Panc1 (cell line): ENCODE measurements around the gene ZFAND6.

ENCODE experiments used
- POLR2AphosphoS5 ChIP-seq: IDR thresholded peaks from 2 replicates; pipeline ENCODE4 v1.6.1; 2012; ENCODE audit warnings: mild to moderate bottlenecking, low read depth, low read length, moderate library complexity
- TF ChIP-seq, protein P1 (sequence below), 2 experiments: IDR thresholded peaks; 2 replicates each; pipeline ENCODE4 v1.6.1; 2011 to 2012; ENCODE audit warnings: low read depth in 2 of 2, control low read depth in 1 of 2, low read length in 1 of 2, mild to moderate bottlenecking in 1 of 2, moderate library complexity in 1 of 2; ENCODE audit not compliant: insufficient read depth in 1 of 2
- TF ChIP-seq, protein P2 (sequence below): fragments of 450-650 bp; IDR thresholded peaks from 2 replicates; pipeline ENCODE4 v1.5.1; 2017; ENCODE audit warnings: mild to moderate bottlenecking

DNA sequence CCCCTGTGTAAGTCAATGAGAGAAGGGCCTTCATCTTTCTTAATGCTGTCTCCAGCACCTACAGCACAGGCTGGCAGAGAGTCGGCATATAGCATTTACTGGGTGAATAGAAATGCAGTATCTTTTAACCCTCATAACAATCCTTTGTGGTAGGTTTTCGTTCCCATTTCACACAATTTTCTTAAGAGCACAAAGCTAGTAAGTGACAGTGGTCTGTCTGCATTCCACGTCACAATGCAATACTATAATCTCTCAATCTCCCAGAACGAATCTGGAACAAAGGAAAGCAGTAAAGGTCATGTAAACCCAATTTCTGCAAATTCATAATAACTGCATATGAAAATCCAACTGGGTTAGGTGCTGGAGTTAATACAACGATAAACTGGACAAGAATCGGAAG lies 1.4 kb upstream of the ZFAND6 start:
- TF ChIP-seq, protein P1, sequence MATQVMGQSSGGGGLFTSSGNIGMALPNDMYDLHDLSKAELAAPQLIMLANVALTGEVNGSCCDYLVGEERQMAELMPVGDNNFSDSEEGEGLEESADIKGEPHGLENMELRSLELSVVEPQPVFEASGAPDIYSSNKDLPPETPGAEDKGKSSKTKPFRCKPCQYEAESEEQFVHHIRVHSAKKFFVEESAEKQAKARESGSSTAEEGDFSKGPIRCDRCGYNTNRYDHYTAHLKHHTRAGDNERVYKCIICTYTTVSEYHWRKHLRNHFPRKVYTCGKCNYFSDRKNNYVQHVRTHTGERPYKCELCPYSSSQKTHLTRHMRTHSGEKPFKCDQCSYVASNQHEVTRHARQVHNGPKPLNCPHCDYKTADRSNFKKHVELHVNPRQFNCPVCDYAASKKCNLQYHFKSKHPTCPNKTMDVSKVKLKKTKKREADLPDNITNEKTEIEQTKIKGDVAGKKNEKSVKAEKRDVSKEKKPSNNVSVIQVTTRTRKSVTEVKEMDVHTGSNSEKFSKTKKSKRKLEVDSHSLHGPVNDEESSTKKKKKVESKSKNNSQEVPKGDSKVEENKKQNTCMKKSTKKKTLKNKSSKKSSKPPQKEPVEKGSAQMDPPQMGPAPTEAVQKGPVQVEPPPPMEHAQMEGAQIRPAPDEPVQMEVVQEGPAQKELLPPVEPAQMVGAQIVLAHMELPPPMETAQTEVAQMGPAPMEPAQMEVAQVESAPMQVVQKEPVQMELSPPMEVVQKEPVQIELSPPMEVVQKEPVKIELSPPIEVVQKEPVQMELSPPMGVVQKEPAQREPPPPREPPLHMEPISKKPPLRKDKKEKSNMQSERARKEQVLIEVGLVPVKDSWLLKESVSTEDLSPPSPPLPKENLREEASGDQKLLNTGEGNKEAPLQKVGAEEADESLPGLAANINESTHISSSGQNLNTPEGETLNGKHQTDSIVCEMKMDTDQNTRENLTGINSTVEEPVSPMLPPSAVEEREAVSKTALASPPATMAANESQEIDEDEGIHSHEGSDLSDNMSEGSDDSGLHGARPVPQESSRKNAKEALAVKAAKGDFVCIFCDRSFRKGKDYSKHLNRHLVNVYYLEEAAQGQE (IDR thresholded peaks at IDR 0.05; ENCODE audit: insufficient read depth in 1 of 2, low read depth in 2 of 2, low read length in 1 of 2): no peak
- TF ChIP-seq, protein P2, sequence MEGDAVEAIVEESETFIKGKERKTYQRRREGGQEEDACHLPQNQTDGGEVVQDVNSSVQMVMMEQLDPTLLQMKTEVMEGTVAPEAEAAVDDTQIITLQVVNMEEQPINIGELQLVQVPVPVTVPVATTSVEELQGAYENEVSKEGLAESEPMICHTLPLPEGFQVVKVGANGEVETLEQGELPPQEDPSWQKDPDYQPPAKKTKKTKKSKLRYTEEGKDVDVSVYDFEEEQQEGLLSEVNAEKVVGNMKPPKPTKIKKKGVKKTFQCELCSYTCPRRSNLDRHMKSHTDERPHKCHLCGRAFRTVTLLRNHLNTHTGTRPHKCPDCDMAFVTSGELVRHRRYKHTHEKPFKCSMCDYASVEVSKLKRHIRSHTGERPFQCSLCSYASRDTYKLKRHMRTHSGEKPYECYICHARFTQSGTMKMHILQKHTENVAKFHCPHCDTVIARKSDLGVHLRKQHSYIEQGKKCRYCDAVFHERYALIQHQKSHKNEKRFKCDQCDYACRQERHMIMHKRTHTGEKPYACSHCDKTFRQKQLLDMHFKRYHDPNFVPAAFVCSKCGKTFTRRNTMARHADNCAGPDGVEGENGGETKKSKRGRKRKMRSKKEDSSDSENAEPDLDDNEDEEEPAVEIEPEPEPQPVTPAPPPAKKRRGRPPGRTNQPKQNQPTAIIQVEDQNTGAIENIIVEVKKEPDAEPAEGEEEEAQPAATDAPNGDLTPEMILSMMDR: no peak
- no peak for TF ChIP-seq POLR2AphosphoS5
